GM19468 (cell line): ENCODE data around the gene NONO.
"Not testable (repeated sequence)": the region's sequence is repeated elsewhere in the genome, so short reads cannot be mapped to it uniquely, and the experiment has no call there.

Experiments used
- ATAC-seq: cut with Tn5 transposase; IDR thresholded peaks from one replicate; pipeline ENCODE4 v1.9.1; 2021; ENCODE audit warnings: mild to moderate bottlenecking, moderate library complexity, moderate number of reproducible peaks; ENCODE audit not compliant: unreplicated experiment; ENCODE audit errors: extremely low read depth

NONO gene

DNA sequence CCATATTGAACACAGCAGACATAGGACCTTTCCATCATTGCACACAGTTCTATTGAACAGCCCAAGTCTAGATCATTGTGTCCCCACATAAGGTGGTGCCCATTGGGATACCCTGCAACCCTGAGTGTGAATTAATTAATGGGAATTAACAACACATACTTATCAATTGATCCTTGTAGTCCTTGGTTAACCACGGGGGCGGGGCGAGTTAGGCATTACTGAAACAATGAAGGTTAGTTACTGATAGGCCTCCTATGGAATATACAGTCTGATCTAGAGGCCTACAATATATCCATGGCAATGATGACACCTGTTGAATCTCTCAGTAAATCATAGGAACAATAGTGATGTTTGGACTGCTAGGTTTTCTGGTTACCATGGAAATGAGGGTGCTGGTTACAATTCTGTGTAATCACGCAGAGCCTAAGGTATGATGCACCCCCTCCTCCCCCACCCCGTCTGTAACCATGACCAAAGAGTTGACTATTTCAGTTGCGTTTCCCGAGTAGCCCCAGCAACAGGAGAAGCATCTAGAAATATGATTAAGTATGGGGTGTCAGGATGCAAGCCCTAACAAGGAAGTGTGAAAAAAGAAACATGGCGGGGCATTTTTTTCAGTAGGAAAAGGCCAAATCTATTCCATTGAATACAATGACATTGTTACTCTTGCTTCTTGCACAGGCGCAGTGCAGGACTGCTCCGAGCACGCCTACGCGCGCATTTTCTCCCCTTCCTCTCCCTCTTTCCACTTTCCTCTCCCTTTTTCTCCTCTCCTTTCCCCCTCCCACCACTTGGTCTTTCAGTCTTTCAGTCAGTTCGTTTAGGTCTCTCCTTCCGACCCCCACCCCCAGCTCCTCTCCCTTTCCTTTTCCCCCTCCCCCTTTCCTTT lies 677 bp upstream of the NONO start:
- no peak for ATAC-seq

DNA sequence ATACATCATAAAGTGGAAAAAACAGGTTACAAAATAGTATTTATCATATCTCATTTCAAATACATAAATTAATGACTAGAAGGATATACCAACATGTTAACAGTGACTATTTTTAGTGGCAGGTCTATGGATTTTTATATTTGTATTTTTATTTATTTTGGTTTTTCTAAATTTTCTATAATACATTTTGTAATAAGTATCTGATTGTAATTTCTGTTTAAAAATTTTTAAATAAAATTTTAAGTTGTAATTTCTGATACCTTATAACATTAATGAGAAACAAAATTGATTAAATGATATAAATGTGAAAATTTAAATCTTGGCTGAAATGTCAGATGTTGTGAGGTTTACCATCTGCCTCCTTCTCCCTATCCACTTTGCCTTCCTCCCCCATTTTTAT lies 2.5 kb downstream of the NONO start:
- no peak for ATAC-seq

DNA sequence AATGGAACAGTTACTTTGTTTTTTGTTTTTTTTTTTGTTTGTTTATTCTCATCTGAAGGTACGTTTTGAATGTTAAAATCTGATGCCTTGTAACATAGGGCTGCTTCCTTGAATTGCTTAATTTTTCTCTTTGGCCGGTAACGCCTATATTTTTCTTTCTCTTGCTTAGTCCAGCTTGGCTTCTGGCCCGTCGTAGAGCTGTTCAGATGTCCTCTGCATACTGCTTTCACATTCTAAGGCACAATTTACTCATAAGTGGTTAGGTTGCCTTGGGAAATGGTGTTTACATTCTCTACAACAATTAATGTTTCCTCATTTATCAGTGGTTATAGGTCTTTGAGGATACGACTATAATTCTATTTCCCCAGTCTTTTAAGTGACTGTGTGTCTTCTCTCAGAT lies 7.9 kb downstream of the NONO start:
- no peak for ATAC-seq

DNA sequence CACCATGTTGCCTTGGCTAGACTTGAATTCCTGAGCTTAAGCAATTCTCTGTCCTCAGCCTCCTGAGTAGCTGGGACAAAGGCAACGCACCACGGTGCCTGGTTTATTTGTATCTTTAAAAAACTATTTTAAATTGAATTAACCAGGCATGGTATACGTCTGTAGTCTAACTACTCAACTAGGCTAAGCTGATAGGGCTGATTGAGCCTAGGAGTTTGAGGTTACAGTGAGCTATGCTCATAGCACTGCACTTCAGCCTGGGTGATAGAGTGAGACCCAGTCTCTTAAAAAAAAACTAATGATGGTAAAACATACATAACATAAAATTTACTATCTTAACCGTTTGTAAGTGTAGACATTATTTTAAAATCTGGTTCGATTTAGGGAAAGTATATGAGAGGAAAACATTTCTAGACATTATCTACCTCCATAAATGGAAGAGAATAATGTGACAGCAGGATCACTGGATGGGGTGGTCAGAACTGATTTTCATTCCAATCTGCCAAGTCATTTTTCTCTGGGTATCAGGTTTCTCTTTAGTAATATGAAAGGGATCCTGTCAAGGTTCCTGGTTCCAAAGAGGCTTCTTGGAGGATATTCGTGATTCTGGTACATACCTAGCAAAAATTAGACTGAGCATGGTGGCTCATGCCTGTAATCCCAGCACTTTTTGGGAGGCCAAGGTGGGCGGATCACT lies 9.4 kb downstream of the NONO start:
- no peak for ATAC-seq

DNA sequence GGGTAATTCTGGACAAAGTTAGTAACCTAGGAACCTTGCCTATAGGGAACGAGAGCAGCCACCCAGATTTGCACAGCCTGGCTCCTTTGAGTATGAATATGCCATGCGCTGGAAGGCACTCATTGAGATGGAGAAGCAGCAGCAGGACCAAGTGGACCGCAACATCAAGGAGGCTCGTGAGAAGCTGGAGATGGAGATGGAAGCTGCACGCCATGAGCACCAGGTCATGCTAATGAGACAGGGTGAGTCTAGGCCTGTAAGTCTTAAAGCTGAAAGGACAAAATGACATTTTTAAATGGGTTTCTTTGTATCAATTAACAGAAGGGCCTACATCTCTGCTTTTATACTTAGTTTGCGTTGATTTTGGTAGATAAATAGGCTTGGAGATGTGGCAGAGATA lies 13.4 kb downstream of the NONO start:
- no peak for ATAC-seq

DNA sequence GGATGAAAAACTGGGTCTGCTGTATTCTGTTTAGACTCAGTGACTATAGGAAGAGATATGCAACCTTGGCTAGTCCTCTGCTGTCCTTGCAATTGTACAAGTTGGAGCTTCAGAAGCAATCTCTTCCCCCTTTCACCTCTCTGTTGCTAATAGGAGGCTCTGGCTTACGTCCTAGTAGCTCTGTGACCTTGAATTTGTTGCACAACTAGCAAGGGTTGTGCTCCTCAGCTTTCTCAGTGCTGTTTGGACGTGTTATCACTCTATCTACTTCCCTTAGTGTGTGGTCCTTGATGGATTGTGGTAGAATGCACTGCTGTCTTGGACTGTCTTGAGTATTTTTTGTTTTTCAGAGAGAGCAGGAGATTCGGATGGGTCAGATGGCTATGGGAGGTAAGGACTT lies 14.7 kb downstream of the NONO start:
- no peak for ATAC-seq

DNA sequence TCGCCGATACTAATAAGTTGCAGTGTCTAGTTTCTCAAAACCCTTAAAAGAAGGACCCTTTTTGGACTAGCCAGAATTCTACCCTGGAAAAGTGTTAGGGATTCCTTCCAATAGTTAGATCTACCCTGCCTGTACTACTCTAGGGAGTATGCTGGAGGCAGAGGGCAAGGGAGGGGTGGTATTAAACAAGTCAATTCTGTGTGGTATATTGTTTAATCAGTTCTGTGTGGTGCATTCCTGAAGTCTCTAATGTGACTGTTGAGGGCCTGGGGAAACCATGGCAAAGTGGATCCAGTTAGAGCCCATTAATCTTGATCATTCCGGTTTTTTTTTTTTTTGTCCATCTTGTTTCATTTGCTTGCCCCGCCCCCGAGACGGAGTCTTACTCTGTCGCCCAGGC lies 16.6 kb downstream of the NONO start:
- ATAC-seq = not testable (repeated sequence)

DNA sequence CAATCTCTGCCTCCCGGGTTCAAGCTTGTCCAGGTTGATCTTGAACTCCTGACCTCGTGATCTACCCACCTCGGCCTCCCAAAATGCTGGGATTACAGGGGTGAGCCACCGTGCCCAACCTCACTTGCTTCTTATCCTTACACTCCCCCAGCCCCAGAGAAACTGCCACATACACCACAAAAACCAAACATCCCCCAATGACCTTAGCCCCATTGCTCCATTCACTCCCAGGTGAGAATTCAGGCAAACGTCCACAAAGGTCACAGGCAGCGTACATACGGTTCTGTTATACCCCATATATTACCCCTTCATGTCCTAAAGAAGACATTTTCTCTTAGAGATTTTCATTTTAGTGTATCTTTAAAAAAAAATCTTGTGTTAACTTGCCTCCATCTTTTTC lies 17.1 kb downstream of the NONO start:
- not testable (repeated sequence) for ATAC-seq

DNA sequence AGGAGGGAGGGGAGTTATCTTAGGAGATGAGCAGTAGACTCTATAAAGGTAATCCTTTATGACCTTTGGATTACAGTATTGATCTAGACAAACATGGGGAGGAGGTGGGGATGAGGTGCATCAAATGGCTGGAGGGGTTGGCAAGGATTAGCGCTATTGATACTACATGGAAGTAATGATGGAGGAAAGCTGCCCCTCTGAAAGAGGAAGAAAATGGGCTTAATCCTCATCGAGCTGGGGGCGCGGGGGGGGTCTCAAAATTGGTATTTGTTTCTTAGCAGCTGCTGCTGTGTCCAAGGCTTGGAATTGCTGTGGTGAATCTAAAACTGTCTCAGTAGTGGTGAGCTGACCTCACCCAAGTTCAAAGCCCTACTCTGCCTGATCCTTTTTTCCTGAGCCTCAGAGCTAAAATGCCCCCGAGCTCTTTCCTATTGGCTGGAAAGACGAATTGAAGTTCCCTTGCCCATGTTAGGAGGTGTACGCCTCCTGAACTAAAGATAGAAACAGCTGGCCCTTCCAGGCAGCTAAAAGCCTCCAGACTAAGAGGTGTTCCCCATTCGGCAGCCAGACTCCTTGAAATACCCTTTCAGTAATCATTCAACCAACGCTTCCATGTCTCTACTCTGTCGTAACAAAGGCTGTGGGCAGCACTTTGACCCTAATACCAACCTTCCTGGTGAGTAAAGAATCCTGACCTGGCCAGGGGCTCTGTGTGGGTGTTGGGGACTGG lies 17.9 kb downstream of the NONO start, which contains the start of gene ITGB1BP2:
Gene ITGB1BP2, plus strand, starts transcription at position 556 of the 730 bp plus-strand sequence. Its CDS starts 57 bp downstream, at position 613.
- ATAC-seq = no peak

DNA sequence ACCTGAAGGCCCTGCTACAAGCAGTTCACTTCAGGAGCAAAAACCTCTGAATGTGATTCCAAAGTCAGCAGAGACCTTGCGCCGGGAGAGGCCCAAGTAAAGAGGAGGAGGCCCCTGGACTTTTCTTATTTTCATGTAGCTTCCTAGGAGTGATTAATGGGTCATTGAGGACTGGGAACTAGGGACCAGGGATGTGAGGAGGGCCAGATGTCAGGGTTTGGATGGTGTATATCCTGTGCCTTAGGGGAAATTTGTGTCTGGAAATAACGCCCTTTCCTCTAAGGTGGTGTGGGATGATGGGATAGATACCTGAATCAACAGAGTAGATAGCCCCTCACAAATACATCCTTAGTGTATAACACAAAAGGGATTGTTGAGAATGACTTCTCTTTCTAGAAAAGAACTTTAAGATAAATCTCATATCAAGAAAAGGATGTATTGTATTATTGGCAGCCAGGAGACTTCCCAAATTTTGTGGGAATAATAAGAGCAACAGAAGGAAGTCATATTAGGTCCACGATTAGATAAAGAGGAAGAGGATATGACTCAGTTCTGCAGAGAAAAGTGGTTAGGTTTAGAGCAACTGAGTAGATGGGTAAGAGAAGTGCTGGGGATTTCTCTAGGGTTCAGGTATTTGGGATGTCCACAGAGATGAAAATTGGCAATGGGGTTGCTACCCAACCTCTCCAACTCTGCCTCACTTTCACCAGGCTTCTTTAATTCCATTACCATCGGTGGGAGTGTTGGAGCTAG lies 19.2 kb downstream of the NONO start:
- no peak for ATAC-seq

DNA sequence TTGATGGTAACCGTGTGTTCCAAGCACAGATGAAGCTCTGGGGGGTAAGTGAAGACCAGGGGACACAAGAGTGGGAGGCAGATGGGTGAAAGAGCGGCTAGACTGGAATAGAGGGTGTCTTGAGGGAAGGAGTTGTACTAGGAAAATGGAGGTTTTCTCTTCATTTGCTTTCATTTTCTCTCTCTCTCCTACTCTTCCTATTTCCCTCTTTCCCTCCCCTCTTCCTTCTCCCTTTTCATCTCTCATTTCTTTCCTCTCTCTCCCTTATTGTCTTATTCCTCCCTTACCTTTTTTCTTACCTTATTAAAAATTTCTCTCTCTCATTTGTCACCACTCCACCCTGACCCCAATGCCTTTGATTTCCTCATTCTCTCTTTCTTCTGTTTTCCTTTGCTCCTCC lies 21.1 kb downstream of the NONO start:
- no peak for ATAC-seq

DNA sequence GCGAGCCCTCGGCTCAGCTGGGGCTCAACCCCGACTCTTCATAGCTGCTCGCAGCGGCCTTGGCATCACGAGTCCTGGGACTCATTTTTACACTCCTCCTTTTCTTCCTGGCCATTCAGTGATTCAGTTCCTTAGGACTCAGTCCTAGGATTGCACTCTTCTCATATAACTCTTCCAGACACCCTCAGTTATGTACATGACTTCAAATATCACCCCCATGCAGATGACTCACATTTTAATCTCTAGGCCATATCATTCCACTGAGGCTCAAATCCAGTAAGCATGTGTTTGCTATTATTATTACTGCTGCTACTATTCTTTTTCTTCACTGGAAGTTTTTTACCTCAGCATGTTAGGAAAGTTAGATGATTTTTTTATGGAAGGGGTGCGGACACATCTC lies 32.5 kb downstream of the NONO start:
- ATAC-seq = no peak

DNA sequence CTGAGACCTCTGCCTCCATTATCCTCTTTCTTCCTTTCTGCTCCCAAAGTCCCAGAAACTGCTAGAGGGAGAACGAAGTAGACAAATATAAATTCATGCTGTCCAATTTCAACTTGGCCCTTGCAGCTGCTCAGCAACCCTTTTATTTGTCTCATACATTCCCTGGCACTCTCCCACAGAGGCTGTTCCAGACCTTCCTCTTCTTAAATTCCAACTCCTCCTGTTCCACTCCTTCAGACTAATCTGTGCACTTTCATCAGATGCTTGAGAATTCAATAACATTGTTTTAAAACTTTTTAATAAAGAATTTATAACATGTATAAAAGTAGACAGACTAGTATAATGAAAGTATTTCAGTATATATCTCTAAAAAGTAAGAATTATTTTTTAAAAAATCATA lies 33.5 kb downstream of the NONO start:
- not testable (repeated sequence) for ATAC-seq

DNA sequence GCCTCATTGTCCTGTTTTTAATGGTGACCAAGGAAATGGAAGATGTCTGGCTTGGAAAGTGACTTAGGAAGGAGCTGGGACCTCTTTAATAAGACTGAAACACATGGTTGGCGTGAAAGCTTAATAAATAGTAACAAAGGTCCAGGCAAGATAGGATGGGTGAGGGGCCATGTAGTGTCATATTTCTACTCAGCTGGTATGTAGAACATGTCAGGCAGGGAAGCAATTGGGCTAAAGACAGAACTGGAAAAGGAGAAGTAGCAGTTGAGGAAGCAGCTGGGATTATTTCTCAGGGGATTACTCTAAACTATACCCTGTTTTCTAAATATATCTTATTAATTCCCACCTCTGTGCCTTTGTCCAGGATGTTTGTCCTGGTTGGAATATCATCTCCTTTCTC lies 36.7 kb downstream of the NONO start:
- ATAC-seq = no peak

DNA sequence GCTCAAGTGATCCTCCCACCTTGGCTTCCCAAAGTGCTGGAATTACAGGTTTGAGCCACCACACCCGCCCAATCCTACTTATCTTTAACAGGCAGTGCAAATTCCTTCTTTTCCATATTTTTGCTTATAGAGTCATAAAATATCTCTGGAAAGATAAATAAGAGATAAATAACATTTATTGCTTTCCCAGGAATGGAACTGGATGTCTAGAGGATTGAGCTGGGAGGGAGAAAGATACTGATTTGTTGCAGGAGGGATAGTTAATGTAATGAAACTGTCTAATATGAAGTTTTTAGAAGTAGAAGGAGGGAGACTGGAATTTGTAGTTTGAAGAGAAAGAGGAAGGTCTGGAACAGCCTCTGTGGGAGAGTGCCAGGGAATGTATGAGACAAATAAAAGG lies 38.3 kb downstream of the NONO start:
- no peak for ATAC-seq

DNA sequence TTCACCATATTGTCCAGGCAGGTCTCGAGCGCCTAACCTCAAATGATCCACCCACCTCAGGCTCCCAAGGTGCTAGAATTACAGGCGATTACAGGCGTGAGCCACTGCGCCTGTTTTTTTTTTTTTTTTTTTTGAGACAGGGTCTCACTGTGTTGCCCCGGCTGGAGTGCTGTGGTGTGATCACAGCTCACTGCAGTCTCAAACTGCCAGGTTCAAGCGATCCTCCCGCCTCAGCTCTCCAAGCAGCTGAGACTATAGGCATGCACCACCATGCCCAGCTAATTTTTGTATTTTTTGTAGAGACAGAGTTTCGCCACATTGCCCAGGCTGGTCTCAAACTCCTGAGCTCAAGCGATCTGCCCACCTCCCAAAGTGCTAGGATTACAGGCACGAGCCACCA lies 41.0 kb downstream of the NONO start:
- ATAC-seq = not testable (repeated sequence)

DNA sequence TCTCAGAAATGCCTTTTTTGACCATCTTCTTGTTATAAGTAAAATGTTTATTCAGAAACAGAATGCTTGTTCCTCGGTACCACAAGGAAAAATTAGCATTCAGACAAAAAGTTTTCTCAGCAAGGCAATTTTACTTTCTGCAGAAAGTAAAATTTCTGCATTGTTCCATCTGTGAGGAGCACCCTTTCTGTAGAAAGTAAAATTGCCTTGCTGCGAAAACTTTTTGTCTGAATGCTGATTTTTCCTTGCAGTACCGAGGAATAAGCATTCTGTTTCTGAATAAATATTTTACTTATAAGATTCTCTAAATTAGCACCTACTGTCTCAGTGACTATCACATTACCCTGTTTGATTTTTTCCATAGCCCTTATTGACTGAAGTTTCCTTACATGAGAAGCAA lies 43.0 kb downstream of the NONO start:
- no peak for ATAC-seq

DNA sequence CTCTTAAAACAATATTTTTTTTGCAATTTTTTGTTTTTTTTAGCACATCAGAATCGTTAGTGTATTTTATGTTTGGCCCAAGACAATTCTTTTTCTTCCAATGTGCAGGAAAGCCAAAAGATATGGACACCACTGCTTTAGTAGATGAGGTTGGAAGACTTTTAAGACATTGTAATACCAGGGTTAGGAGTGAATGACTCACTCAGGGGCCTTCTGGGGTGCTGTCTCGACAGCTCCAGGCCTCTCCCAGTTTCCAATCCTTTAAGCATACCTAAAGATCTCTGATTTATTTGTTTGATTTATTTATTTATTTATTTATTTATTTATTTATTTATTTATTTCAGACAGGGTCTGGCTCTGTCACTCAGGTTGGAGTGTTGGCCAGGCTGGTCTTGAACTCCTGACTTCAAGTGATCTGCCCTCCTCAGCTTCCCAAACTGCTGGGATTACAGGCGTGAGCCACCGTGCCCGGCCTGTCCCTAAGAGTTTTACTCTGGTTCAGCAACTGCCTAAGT lies 65.8 kb downstream of the NONO start:
- not testable (repeated sequence) for ATAC-seq

DNA sequence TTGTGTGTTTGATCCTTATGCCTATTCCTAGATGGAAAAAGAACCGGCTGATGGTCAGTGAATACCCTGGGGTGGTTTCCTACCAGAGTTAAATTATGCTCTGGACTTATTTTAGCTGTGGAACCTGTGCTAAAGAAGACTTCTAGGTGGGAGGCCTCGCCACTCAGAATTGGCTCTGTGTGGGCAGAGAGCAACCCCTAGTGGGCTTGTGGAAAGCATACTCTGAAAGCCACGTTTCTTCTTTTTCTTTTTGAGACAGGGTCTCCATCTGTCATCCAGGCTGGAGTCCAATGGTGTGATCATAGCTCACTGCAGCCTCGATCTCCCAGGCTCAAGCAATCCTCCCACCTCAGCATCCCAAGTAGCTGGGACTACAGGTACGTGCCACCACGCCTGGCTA lies 66.4 kb downstream of the NONO start:
- ATAC-seq = not testable (repeated sequence)
